HG03439 (cell line): Measurements from ENCODE around the gene RMRP.
A peak's percentile ranks its signal among the peaks of the same experiment; 100 is the strongest.

Experiments
- ATAC-seq: cut with Tn5 transposase; IDR thresholded peaks from one replicate; pipeline ENCODE4 v1.9.1; 2021; ENCODE audit warnings: mild to moderate bottlenecking, moderate library complexity; ENCODE audit not compliant: unreplicated experiment

The RMRP gene

DNA sequence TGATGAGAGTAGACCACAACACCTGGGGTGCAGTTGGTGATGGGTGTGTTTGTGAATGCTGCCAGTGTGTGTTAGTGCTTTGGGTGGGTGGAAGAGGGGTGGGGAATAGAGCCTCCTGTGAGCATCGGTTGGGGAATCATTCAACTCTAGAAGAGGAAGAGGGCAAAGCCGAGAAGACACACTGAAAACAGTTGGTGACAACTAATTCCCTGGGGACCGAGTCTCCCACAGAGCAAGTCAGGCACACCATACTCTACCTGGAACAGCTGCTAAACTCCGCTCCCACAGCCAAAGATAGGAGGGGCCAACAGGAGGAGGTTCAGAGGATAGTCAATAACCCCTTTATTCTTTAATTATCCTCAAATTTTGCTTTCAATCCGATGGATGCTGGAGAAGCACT, 8.7 kb upstream of the RMRP start:
- ATAC-seq = no peak

DNA sequence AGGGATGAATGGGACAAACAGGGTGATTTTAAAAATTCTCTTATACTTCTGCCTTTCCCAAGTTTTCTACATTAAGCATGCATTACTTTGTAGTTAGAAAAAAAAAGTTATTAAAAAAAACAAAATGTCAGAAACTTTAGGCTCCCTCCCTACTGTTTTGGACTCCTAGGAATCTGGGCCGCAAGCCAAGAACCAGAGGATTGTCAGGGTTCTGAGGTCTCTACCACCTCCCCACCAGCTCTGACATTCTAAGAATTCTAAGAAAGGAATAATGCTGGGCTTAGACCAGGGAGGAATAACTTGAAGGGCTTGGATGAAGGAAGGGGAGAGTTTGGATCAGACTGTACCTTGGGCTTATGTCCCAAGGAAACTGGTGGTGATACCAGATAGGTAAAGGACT, 8.2 kb upstream of the RMRP start:
- no peak for ATAC-seq

DNA sequence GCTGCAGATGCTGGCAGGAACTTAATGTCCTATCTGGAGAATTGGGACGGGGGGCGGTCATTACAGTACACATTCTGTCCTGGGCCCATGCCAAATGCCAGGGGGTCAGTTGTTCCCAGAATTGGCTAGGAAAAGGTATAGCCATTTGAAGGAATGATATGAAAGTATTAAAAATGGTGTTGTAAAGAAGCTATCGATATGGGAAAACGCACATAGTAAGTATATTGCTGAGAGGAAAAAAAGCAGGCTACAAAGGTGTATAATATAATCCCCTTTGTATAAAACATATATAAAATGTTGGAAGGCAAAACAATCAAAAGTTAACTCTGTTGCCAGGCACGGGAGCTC, 7.6 kb upstream of the RMRP start:
- no peak for ATAC-seq

DNA sequence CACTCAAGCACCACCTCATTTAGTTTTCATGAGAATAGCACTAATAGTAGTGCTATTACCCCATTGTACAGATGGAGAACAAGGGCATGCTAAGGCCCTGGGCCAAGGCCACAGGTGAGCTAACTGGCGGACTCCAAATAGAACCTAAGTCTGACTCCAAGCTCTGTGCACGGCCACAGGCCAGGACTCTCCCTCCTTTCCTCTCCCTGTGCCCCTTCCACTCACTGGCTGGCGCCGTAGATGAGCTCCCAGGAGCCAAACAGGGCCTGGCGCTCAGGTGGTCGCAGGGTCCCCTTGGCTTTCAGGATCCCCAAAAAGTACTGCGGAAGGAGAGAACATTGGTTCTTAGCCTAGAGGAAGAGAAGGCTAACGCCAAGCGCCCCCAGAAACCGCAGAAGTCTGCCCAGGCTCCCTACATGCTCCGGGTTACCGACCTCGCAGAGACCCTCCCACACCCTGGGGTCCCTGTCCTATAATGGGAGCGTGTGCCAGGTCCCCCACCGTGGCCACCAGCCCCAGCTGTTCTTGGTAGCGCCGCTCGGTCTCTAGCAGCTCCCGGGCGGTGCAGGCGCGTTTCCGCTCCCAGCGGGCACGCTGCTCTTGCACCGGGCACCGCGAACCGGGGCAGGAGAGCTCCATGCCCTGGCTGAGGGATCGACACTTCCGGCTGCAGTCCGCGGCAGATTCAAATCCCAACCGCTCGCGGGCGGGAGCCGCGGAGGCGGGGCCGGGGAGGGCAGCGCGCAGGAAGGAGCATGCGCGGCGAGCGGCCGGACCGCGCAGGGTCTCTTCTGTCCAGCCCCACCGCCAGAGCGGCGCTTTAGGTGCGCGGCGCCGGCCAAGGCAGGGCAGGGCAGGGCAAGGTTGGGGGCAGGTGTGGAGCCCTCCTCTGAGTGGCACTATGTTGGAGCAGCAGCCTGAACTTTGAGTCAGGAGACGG, 7.0 kb upstream of the RMRP start, which contains the start of gene ARHGEF39:
Gene ARHGEF39 (minus strand): TSS at position 665 of the 940 bp plus-strand sequence. CDS start 26 bp downstream, at position 639.
- ATAC-seq = peak; percentile 76

- ATAC-seq = no peak
These were observed 4.6 kb upstream of the RMRP start for GRCh38 chr9:35662437-35662836.

- ATAC-seq = no peak
These were observed 4.0 kb upstream of the RMRP start for GRCh38 chr9:35661756-35662350.

DNA sequence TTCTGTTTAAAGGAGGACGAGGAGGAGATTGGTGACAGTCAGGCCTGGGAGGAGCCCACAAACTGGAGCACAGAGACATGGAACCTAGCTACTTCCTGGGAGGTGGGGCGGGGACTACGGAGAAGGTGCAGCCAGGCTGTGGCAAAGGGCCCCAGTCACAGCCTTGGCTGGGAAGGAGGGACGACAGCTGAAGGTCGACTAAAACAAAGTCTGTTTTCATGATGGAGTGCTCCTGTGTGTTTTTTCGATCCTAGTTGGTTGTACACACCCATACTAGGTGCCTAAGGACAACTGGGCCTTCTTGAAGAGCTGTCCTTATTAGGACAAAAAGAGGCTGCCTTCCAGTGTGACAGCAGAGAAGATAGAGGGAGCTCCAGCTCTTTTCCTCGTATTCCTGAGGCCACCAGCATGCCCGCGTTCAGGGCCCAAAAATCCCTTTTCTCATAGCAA, 3.2 kb upstream of the RMRP start:
- no peak for ATAC-seq

GRCh38 chr9:35659340-35659739, 1.5 kb upstream of the RMRP start:
- no peak for ATAC-seq

DNA sequence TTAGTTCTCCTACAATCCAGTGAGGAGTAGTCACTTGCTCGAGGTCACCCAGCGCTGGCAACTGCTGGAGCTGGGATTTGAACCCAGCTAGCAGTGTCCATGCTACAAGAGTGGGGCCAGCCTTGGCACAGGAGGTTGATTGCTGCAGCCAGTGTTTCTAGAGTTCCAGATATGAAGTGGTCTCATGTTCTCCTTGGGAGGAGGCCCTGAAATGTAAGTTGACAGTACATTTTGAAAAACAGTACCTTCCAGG, 1.1 kb upstream of the RMRP start:
- ATAC-seq = no peak

DNA sequence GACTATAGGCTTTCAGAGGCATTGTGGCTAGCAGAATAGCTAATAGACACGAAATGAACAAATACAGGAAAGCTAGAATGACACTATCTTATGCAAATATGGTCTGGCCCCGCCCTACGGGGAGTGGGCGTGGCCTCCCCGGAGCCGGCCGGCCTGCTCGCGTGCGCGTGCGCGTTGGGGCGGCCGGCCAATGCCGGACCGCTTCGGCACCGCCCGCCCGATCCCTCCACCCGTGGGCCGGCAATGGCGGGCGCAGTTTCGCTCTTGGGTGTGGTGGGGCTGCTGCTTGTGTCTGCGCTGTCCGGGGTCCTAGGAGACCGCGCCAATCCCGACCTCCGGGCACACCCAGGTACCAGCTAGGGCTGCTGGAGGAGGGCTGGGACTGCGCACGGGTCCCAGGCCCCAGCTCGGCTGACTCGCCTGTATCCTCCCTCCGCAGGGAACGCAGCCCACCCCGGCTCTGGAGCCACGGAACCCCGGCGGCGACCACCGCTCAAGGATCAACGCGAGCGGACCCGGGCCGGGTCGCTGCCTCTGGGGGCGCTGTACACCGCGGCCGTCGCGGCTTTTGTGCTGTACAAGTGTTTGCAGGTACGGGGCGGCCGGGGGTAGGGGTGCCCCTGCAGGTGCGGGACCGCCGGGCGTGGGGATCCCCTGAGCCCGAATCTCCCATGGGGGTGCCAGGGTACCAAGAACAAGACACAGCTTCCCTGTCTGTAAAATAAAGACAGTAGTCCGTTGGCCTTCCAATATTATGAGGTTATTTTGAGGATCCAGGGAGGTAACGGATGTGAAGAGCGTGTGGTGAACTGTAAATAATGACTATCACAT, 533 bp upstream of the RMRP start, which contains the start of gene CCDC107:
Gene CCDC107 (plus strand): TSS at position 156 of the 831 bp plus-strand sequence. CDS start 88 bp downstream, at position 244.
- ATAC-seq = peak; percentile 64

- ATAC-seq = no peak
These were observed 831 bp downstream of the RMRP start for GRCh38 chr9:35656831-35657545.

GRCh38 chr9:35656348-35656747, 1.5 kb downstream of the RMRP start:
- ATAC-seq = no peak

- ATAC-seq = no peak
These were observed 4.2 kb downstream of the RMRP start for GRCh38 chr9:35653611-35654010.

DNA sequence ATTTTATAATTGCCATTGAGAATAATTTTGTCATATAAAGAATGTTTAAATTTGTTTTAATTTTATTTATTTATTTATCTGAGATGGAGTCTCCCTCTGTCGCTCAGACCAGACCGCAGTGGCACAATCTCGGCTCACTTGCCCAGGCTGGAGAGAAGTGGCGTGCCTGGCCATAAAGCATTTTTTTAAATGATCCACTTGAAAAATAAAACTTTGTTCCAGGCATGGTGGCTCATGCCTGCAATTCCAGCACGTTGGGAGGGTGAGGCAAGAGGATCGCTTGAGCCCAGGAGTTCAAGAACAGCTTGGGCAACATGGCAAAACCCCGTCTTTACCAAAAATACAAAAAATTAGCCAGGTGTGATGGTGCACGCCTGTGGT, 5.0 kb downstream of the RMRP start:
- ATAC-seq = no peak

GRCh38 chr9:35651956-35652828, 5.6 kb downstream of the RMRP start:
- ATAC-seq = no peak

GRCh38 chr9:35650341-35651158, 7.3 kb downstream of the RMRP start, which contains the start of gene SIT1:
Gene SIT1 (minus strand): TSS chr9:35650931. CDS start chr9:35650853, 78 bp downstream.
- no peak for ATAC-seq

DNA sequence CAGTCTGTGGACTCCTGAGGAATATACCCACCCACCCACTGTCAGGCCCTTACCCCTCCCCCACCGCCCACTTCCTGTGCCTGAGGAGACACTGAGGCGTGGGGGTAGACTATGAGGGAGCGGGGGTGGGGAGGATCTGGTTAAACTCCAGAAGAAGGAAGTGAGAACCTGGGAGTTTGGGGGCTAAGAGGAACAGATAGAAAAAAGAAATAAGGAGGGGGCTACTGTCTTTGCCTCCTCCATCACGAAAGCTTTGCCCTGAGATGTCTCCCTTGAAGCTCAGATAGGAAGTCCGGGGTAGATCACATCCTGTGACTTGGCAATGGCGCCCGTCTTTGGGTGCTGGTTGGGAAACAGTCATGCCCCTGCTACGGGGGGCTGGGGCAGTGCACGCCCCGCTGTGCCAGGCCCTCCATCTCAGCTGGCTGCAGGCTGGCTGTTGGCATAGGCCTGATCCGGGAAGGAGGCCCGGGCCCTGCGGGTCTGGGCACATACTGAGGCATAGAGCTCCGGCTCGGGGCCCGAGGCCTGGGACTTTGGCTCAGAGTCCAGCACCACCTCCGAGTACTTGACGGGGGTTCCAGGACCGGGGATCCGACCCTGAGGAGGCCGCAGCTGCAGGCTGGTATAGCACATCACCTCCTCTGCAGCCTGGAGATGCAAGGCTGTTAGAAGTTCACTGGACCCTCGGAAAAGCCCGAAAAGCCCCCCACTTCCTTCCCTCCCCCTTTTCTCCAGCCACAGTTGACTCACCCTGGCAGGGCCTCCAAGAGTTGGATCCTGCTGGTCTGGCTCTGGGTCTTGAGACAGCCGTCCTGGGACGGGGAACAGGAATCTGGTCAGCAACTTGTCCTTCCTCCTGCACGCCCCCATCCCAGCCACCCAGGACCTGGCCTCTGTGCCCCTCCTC, 8.1 kb downstream of the RMRP start:
- no peak for ATAC-seq
